Heart left ventricle (tissue), 16 donors: ENCODE results near the gene EIF5A. TPM values are rescaled to one million over a fixed set of nuclear protein-coding genes. Genes with fewer than 3 reads are reported as not detected.

Source experiments
- ATAC-seq, 4 donors: fragments of 200-7000 bp; cut with Tn5 transposase; one replicate each; pipeline ENCODE4 v1.9.1; 2020 to 2022; ENCODE audit warnings: moderate library complexity in 4 of 4, mild to moderate bottlenecking in 3 of 4, moderate number of reproducible peaks in 1 of 4
- DNase-seq, 5 donors: peaks; one replicate each; pipeline ENCODE4 v3.0.0-alpha.2; 2020
- H3K27ac ChIP-seq, 12 donors: fragments of 200-600 bp; sonication (generic) in 4 of 12; one replicate each; pipeline versions ENCODE4 v1.5.0 to v1.8.0; 2016 to 2022; ENCODE audit warnings: mild to moderate bottlenecking in 2 of 12
- H3K27me3 ChIP-seq, 9 donors: fragments of 200-600 bp; sonication (generic) in 2 of 9; one replicate each; pipeline versions ENCODE4 v1.5.1 to v1.8.0; 2016 to 2022; ENCODE audit warnings: mild to moderate bottlenecking in 3 of 9
- H3K36me3 ChIP-seq, 9 donors: fragments of 200-600 bp; sonication (generic) in 2 of 9; one replicate each; pipeline versions ENCODE4 v1.5.0 to v1.8.0; 2018 to 2022; ENCODE audit warnings: mild to moderate bottlenecking in 2 of 9
- H3K4me1 ChIP-seq, 12 donors: fragments of 200-600 bp; sonication (generic) in 4 of 12; one replicate each; pipeline versions ENCODE4 v1.5.0 to v1.8.0; 2016 to 2022; ENCODE audit warnings: mild to moderate bottlenecking in 3 of 12
- H3K4me3 ChIP-seq, 12 donors: fragments of 200-600 bp; sonication (generic) in 4 of 12; one replicate each; pipeline versions ENCODE4 v1.5.0 to v1.8.0; 2017 to 2022; ENCODE audit warnings: mild to moderate bottlenecking in 9 of 12, moderate library complexity in 4 of 12
- H3K9me3 ChIP-seq, 12 donors: fragments of 200-600 bp; sonication (generic) in 4 of 12; one replicate each; pipeline versions ENCODE4 v1.5.0 to v1.8.0; 2016 to 2022; ENCODE audit warnings: mild to moderate bottlenecking in 1 of 12
- POLR2A ChIP-seq, 2 donors: fragments of 450-650 bp; IDR thresholded peaks; one replicate each; pipeline ENCODE4 v1.6.1; 2017; ENCODE audit warnings: antibody characterized with exemption in 2 of 2, mild to moderate bottlenecking in 2 of 2, moderate library complexity in 2 of 2
- WGBS, 4 donors: extraction: QIAGEN DNeasy Blood & Tissue Kit in 2 of 4; methylation state at CpG; one replicate each; pipeline versions ENCODE4 v1.1.5 to v1.1.7; 2013 to 2018; 5-methylcytosine and 5-hydroxymethylcytosine counted together
- intact Hi-C, 10 donors: fragments of 100-400 bp; cut with DNase I; formaldehyde crosslinking; loops; one replicate each; pipeline versions ENCODE4 v1.11.1 to v1.14.2; 2022
- polyA plus RNA-seq, 2 donors: library from polyadenylated mRNA; stranded (reverse); fragments of 200-250 nt; gene quantifications; one replicate each; pipeline ENCODE4 v1.2.3, GENCODE V29; 2013
- total RNA-seq, 9 donors: library from RNA; depleted of rRNA in 2 of 9; stranded (reverse); fragments of >200 nt in 2 of 9; fragmentation: NEBNext Ultra II Directional in 3 of 9; extraction: Animal tissue kit (Norgen Biotek cat#: 25700) in 3 of 9; gene quantifications; one replicate each; pipeline versions ENCODE4 v1.1.0 to v1.2.4, GENCODE V29; 2016 to 2023
- TF ChIP-seq, protein P1 (sequence below), 12 donors: fragments of 200-600 bp; sonication (generic) in 4 of 12; IDR thresholded peaks; one replicate each; pipeline versions ENCODE4 v1.5.0 to v1.8.0; 2018 to 2022; ENCODE audit warnings: antibody characterized with exemption in 12 of 12, mild to moderate bottlenecking in 5 of 12
- donor health status: ischemic (EF 13 %, LVEDD 7.1; RV severe dilation, severe dysfunction).
- donor health status: healthy with polysubstance abuse.
- donor health status: DM: no; HTN: yes; CAD: no.
- donor health status: DM: no; HTN: no; CAD: no.
- donor health status: ischemic (EF 25% LVEDD 6.9; RV normal size, moderate dysfunction).
- donor health status: ischemic (EF 25% LVEDD 5.7; RV mildly dilated, moderate dysfunction).
- donor health status: healthy.
- donor health status: DM: yes; HTN: yes; CAD: no.
- donor health status: ischemic (EF 35%, LVEDD 5.7; RV mildly dilated, moderate dysfunction).
- donor health status: nonischemic (EF 11% LVEDD 7.7; RV severe dilation, severe dysfunction).
- donor health status: DM: yes; HTN: yes; CAD: no.
- donor health status: PGD.
- donor health status: ischemic (EF 29% LVEDD 5.4; RV normal size, mild dysfunction).
- donor health status: nonischemic (EF 23%, LVEDD 6.1; RV moderate dilation, normal function).

EIF5A gene
- total and polyA plus RNA-seq, 11 donors: 120 to 934 (median 268) TPM

DNA sequence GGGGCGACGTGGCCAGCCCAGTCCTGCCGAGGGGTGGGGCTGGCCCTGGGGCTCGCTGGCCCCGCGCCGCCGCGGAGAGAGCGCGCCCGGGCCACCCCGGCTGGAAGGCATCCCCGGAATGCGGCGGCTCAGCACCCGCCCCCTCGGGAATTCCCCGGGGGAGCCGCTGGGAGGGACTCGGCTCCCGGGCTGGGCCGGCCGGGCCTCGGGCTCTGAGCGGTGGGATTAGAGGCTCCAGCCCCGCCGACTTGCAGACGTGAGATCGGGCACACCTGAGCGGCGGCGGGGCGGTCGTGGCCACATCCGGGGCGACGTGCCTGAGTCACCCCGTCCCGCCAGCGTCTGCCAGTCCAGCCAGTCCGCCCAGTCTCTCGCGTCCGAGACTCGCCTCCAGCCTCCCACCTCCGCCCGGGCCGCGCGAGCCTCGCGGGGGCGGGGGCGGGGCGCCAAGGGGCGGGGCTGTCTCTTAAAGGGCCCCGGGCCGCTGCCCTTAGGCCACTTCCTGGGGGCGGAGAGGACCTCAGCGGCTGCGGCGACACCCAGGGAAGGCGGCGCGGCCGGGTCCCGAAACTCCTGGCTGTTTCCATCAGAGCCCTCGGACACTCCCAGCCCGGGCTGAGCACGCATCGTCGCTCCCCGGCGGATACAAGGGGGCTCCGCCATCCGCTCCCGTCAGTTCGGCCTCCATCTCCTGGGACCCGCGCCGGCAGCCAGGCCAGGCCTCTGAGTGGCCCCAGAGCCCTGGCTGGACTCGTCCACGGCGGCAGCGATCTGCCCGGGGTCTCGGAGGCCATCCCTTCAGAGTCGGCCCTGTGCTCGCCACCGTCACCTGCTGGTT lies 44.5 kb downstream of the EIF5A start, which contains the start of gene KCTD11:
KCTD11 (plus strand) TSS at position 498 of the 838 bp plus-strand sequence.
- intact Hi-C loops: loop anchor here in 9 of 10 donors (2.0 to 10.0 kb wide), 18 partner anchors 43 to 333 kb away; partner anchors contain the start of genes POLR2A (in 5 of the 9), MPDU1 (in 3 of the 9), SENP3 (in 3 of the 9) and SLC35G6 (in 3 of the 9)
- peak in 1 of 2 donors; percentile 80 for TF ChIP-seq POLR2A (IDR thresholded peaks at IDR 0.05)
- TF ChIP-seq, protein P1, sequence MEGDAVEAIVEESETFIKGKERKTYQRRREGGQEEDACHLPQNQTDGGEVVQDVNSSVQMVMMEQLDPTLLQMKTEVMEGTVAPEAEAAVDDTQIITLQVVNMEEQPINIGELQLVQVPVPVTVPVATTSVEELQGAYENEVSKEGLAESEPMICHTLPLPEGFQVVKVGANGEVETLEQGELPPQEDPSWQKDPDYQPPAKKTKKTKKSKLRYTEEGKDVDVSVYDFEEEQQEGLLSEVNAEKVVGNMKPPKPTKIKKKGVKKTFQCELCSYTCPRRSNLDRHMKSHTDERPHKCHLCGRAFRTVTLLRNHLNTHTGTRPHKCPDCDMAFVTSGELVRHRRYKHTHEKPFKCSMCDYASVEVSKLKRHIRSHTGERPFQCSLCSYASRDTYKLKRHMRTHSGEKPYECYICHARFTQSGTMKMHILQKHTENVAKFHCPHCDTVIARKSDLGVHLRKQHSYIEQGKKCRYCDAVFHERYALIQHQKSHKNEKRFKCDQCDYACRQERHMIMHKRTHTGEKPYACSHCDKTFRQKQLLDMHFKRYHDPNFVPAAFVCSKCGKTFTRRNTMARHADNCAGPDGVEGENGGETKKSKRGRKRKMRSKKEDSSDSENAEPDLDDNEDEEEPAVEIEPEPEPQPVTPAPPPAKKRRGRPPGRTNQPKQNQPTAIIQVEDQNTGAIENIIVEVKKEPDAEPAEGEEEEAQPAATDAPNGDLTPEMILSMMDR (IDR thresholded peaks at IDR 0.05): peak in 7 of 12 donors; percentile 31 to 67 (median 49)
- ATAC-seq (peak; percentile 45 to 81 (median 72)), DNase-seq (peak; percentile 91 to 95 (median 95))
- peak within 1 kb of the TSS; percentile 95 to 100 (median 97) for H3K27ac ChIP-seq
- peaks cover 0 to 67% (median 38%) of the 10 kb centered on the region in 12 donors for H3K4me1 ChIP-seq
- no peaks in the 10 kb centered on the region for H3K9me3 ChIP-seq
- H3K27me3 ChIP-seq: no peaks in the 10 kb centered on the region
- 0 to 2% (median 1%) methylated on average over 10 to 91 of the region's 91 CpGs for WGBS, 4 donors
- H3K4me3 ChIP-seq: peak within 1 kb of the TSS; percentile 49 to 98 (median 87)
- peaks cover 0 to 7% (median 0%) of the 10 kb centered on the region in 9 donors for H3K36me3 ChIP-seq

DNA sequence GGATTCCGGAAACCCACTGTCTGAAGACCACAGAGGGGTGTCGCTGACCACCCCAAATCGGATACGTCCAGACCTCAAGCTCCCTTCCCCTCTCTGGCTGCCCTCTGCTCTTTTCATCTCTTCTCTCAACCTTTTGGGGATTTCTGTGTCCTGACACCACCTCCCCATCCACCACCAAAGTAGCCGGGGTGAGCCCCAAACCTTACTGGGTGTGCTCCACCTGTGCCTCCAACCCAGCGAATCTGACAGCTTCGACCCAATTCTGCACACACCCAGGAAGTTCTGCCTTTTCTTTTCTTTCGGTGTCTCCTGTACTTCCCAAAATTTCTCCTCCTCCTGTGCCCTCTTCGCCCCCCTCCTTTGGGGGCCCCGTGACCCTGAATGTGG lies 45.1 kb downstream of the EIF5A start:
- H3K27me3 ChIP-seq: no peaks in the 10 kb centered on the region
- 26 to 35% (median 33%) methylated on average over 9 to 10 of the region's 10 CpGs for WGBS, 4 donors
- ATAC-seq (no peak), DNase-seq (no peak)
- H3K4me1 ChIP-seq: peaks cover 0 to 67% (median 38%) of the 10 kb centered on the region in 12 donors
- no peak for TF ChIP-seq POLR2A (IDR thresholded peaks at IDR 0.05)
- TF ChIP-seq, protein P1 (IDR thresholded peaks at IDR 0.05): peak in 5 of 12 donors; percentile 53 to 68 (median 61)
- H3K4me3 ChIP-seq: peak overlapping the region; percentile 49 to 98 (median 87)
- no peaks in the 10 kb centered on the region for H3K9me3 ChIP-seq
- H3K36me3 ChIP-seq: peaks cover 0 to 4% (median 0%) of the 10 kb centered on the region in 9 donors
- H3K27ac ChIP-seq: peak overlapping the region; percentile 95 to 100 (median 97)
- intact Hi-C loops: loop anchor here in 9 of 10 donors (2.0 to 10.0 kb wide), 18 partner anchors 42 to 332 kb away; partner anchors contain the start of genes POLR2A (in 4 of the 9), MPDU1 (in 3 of the 9), SENP3 (in 3 of the 9) and SLC35G6 (in 3 of the 9)

DNA sequence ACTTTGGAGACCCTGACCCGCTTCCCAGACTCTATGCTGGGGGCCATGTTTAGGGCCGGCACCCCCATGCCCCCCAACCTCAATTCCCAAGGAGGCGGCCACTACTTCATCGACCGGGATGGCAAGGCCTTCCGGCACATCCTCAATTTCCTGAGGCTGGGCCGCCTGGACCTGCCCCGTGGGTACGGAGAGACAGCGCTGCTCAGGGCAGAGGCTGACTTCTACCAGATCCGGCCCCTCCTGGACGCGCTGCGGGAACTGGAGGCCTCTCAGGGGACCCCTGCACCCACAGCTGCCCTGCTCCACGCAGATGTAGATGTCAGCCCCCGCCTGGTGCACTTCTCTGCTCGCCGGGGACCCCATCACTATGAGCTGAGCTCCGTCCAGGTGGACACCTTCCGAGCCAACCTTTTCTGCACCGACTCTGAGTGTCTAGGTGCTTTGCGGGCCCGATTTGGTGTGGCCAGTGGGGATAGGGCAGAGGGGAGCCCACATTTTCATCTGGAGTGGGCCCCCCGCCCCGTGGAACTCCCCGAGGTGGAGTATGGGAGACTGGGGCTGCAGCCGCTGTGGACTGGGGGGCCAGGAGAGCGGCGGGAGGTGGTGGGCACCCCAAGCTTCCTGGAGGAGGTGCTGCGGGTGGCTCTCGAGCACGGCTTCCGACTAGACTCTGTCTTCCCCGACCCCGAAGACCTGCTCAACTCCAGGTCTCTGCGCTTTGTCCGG lies 45.6 kb downstream of the EIF5A start:
- Histone ChIP-seq H3K36me3 (peaks cover 0 to 4% (median 0%) of the 10 kb centered on the region in 9 donors), H3K4me3 (peak overlapping the region in 11 of 12 donors; percentile 68 to 98 (median 89)), H3K9me3 (no peaks in the 10 kb centered on the region), H3K4me1 (peaks cover 0 to 67% (median 38%) of the 10 kb centered on the region in 12 donors), H3K27me3 (no peaks in the 10 kb centered on the region), H3K27ac (peak overlapping the region in 10 of 12 donors; percentile 95 to 100 (median 98))
- DNase-seq (peak in 2 of 5 donors; percentile 28 to 31), ATAC-seq (no peak)
- 86 to 89% (median 88%) methylated on average over 22 to 37 of the region's 37 CpGs for WGBS, 4 donors
- TF ChIP-seq, protein P1 (IDR thresholded peaks at IDR 0.05): no peak
- TF ChIP-seq POLR2A (IDR thresholded peaks at IDR 0.05): no peak
- intact Hi-C loops: loop anchor here in 9 of 10 donors (2.0 to 10.0 kb wide), 18 partner anchors 42 to 332 kb away; partner anchors contain the start of genes POLR2A (in 4 of the 9), MPDU1 (in 3 of the 9), SENP3 (in 3 of the 9) and SLC35G6 (in 3 of the 9)
